GM21390 (cell line): ENCODE measurements around the gene THUMPD1.
"Not testable (repeated sequence)": the region's sequence is repeated elsewhere in the genome, so short reads cannot be mapped to it uniquely, and the experiment has no call there.

ENCODE experiments used
- ATAC-seq: cut with Tn5 transposase; IDR thresholded peaks from one replicate; pipeline ENCODE4 v1.9.1; 2021; ENCODE audit not compliant: unreplicated experiment

THUMPD1 gene

GRCh38 chr16:20741554-20742285 is at the start of gene THUMPD1:
Gene THUMPD1 (minus strand): TSS chr16:20741818. CDS start chr16:20741739, 79 bp downstream.
- peak; percentile 84 for ATAC-seq

- no peak for ATAC-seq
These were observed 47.5 kb upstream of the THUMPD1 start for GRCh38 chr16:20789130-20789529.

GRCh38 chr16:20784204-20784603 is 42.6 kb upstream of the THUMPD1 start:
- ATAC-seq = no peak

GRCh38 chr16:20782470-20782869 is 40.9 kb upstream of the THUMPD1 start:
- no peak for ATAC-seq

- no peak for ATAC-seq
These were observed 40.1 kb upstream of the THUMPD1 start for GRCh38 chr16:20781697-20782096.

GRCh38 chr16:20774703-20775362 is 33.2 kb upstream of the THUMPD1 start:
- ATAC-seq = no peak

- ATAC-seq = no peak
These were observed 32.1 kb upstream of the THUMPD1 start for GRCh38 chr16:20773679-20774078.

- ATAC-seq = no peak
These were observed 27.2 kb upstream of the THUMPD1 start for GRCh38 chr16:20768818-20769217.

- ATAC-seq = no peak
These were observed 26.5 kb upstream of the THUMPD1 start for GRCh38 chr16:20768121-20768520.

- no peak for ATAC-seq
These were observed 26.0 kb upstream of the THUMPD1 start for GRCh38 chr16:20767577-20767976.

- no peak for ATAC-seq
These were observed 24.7 kb upstream of the THUMPD1 start for GRCh38 chr16:20766294-20766693.

GRCh38 chr16:20765732-20766131 is 24.1 kb upstream of the THUMPD1 start:
- ATAC-seq = no peak

- not testable (repeated sequence) for ATAC-seq
These were observed 22.8 kb upstream of the THUMPD1 start for GRCh38 chr16:20764448-20764847.

GRCh38 chr16:20763461-20764232 is 22.0 kb upstream of the THUMPD1 start, which contains the start of gene ACSM3:
Gene ACSM3 (plus strand): TSS chr16:20764014. CDS start chr16:20770035, 6,021 bp downstream.
- peak; percentile 97 for ATAC-seq

- no peak for ATAC-seq
These were observed 20.9 kb upstream of the THUMPD1 start for GRCh38 chr16:20762404-20763123.

- no peak for ATAC-seq
These were observed 19.6 kb upstream of the THUMPD1 start for GRCh38 chr16:20761175-20761574.

GRCh38 chr16:20760346-20760745 is 18.7 kb upstream of the THUMPD1 start:
- ATAC-seq = no peak

- ATAC-seq = not testable (repeated sequence)
These were observed 14.2 kb upstream of the THUMPD1 start for GRCh38 chr16:20755799-20756198.

- ATAC-seq = no peak
These were observed 13.6 kb upstream of the THUMPD1 start for GRCh38 chr16:20755238-20755637.

- ATAC-seq = no peak
These were observed 12.1 kb upstream of the THUMPD1 start for GRCh38 chr16:20753727-20754126.

GRCh38 chr16:20750558-20750957 is 8.9 kb upstream of the THUMPD1 start:
- no peak for ATAC-seq
